ENCODE data around the gene SATB1.
A peak's percentile ranks its signal among the peaks of the same experiment; 100 is the strongest.

The SATB1 gene

GRCh38 chr3:18396428-18396827, 28.7 kb downstream of the SATB1 start:
- no peak for DNase-seq

GRCh38 chr3:18394384-18394995, 30.6 kb downstream of the SATB1 start:
- DNase-seq: no peak

DNA sequence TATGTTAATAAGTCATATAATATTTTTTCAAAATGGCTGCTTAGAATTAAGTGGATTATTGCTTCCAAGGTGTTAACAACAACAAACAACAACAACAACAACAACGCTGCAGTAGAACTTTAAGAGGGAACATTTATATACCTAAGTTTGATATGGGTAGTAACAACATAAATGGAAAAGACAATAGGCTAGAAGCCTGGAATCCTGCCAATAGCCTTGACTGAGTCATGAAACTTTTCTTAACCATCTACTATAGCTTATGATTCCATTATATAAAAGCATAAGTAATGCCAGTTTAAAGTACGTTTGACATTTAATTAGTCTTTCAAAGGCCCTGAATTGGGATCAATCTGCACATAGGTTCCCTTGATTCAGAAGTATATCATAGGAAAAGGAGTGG, 31.2 kb downstream of the SATB1 start:
- no peak for DNase-seq

- DNase-seq: no peak
Observed at GRCh38 chr3:18390024-18390660, 35.0 kb downstream of the SATB1 start.

- DNase-seq: peak; percentile 51
Observed at GRCh38 chr3:18389108-18389733, 35.9 kb downstream of the SATB1 start.

- DNase-seq: no peak
Observed at GRCh38 chr3:18386274-18386890, 38.8 kb downstream of the SATB1 start.

- DNase-seq: no peak
Observed at GRCh38 chr3:18385706-18386105, 39.4 kb downstream of the SATB1 start.

GRCh38 chr3:18382760-18383369, 42.3 kb downstream of the SATB1 start:
- no peak for DNase-seq

DNA sequence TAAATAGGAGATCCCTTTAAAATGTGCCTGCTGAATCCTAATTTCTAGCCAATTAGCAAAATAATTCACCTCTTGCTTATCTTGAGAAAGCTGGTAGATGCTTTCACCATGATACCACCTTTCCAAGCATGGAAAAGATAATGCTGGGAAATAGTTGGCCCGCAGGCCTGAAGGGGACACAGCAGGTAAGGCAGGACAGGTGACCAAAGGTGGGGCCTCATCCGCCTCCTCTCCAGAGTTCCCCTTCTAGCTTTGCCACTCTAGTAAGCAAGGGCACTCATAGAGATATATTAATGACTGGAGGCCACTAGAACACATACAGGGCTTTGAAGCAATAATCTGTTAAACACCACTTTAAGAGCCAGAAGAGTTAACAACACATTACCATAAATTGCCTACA, 45.5 kb downstream of the SATB1 start:
- DNase-seq: no peak

GRCh38 chr3:18378218-18378617, 46.9 kb downstream of the SATB1 start:
- no peak for DNase-seq

DNA sequence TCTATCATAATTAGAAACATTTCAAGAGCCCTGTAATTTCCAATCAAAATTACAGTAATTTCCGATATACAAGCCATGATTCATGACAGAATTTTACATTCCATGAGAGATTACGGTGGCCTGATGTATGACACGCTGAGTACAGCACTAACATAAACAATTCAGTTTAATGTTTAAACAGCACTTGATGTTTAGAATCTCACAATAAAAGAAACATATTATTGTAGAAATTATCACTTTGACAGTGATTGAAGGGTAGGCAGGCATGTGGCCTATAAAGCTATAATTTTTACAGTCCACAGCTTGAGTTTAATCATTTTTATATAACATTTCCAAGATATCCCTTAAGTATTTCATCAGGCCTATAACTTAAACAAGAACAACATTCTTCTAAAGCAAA, 48.5 kb downstream of the SATB1 start:
- no peak for DNase-seq

GRCh38 chr3:18372786-18373405, 52.2 kb downstream of the SATB1 start:
- peak; percentile 22 for DNase-seq

DNA sequence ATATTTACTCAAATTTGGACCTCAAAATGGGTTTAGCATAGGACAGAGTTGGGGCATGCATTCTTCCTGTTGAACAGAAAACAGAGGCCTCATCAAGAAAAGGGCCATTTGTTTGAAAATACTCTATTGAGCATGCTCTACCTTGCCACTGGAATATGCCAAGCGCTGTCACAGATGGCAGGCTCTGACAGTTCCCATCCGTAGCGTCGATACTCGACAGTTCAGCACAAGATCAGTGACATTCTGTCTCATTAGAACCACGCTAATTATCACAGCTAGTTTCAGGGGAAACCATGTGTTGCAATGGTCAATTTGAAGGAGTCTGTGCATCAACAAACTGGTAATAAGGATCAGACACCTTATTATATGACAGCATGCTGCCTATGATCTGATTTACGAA, 54.5 kb downstream of the SATB1 start:
- no peak for DNase-seq

GRCh38 chr3:18369551-18370185, 55.5 kb downstream of the SATB1 start:
- no peak for DNase-seq

- no peak for DNase-seq
Observed at GRCh38 chr3:18366258-18366657, 58.9 kb downstream of the SATB1 start.

- no peak for DNase-seq
Observed at GRCh38 chr3:18363338-18363737, 61.8 kb downstream of the SATB1 start.

- no peak for DNase-seq
Observed at GRCh38 chr3:18357747-18358146, 67.4 kb downstream of the SATB1 start.

DNA sequence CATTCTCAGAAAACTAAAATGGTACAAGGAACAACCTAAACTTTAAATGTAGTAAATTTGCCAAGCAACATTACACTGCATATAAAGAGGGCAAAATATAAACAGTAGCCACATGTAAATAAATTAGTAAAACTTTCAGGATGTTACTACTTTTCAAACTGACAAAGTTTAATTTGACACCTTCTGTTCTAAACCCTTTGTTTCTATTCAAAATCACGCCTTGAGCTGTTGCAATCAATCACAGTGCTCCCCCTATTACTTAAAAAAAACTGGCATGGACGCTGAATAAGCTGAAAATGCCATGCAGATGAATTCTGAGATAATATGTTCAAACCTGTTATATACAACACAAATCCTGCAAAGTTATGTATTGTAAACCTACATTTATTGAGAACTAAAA, 69.3 kb downstream of the SATB1 start:
- DNase-seq: no peak

- no peak for DNase-seq
Observed at GRCh38 chr3:18354701-18355100, 70.4 kb downstream of the SATB1 start.

DNA sequence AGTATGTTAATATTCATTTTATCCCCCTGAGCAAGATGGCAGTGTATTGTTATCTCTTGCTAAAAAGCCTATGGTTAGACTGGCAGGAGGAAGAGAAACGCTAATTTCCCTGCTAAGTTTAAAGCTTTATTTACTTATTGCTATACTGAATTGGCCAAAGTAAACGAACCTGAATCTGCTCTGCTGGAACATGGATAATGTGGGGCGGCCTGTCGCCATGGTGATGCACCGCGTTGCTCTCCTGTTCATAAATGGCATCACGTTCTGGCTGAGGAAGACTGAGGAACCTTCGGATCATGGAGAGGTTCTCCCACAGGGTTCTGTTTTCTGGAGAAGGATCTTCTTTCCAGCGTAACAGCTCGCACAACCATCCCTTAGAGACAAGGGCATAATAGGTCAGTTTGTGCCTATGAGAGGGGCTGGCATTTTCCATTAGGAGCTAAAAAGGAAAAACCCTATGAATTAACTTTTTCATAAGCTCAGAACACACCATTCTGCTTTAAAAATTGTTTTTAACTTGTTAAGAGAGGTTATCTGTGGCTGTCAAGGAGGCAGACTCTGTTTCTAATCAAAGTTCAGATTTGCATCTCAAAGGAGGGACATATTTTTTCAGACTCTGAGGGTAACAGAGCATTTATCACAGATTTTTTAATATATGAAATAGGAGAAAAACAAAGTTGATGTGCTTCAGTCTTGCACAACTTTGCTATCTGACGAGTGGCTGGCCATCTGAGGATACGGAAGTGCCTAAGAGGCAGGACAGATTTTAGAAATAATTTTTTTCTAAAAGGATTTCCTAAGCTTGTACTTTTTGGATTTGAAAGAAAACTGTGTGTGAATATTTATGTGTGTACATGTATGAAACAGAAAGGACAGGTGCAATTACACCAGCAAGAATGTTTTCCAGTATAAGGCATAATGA, 73.1 kb downstream of the SATB1 start:
- no peak for DNase-seq

- DNase-seq: no peak
Observed at GRCh38 chr3:18351069-18351628, 74.0 kb downstream of the SATB1 start.

Data from CD4-positive, alpha-beta T cell treated with Interleukin-21 for 1 hour (primary cell).